GM23338 (cell line): ENCODE results near the gene ZHX3. TPM values are rescaled to one million over a fixed set of nuclear protein-coding genes. Genes with fewer than 3 reads are reported as not detected.

Source experiments
- ATAC-seq: fragments of 200-7000 bp; cut with Tn5 transposase; 3 replicates; pipeline ENCODE4 v1.9.1; 2020
- DNase-seq: peaks from one replicate; pipeline ENCODE4 v3.0.0-alpha.2; 2015; ENCODE audit warnings: low spot score
- H2AFZ ChIP-seq: fragments of 200-600 bp; sonication (generic); 2 replicates; pipeline ENCODE4 v1.8.0; 2016; ENCODE audit warnings: antibody characterized with exemption, mild to moderate bottlenecking, moderate library complexity
- H3F3A ChIP-seq: fragments of 200-600 bp; sonication (generic); replicated peaks from 2 replicates; pipeline ENCODE4 v1.8.0; 2017; ENCODE audit warnings: antibody characterized with exemption, mixed run types, low read depth
- H3K27ac ChIP-seq: fragments of 200-600 bp; sonication (generic); 2 replicates; pipeline ENCODE4 v1.6.1; 2016; ENCODE audit warnings: low read depth
- H3K27me3 ChIP-seq: fragments of 200-600 bp; sonication (generic); 2 replicates; pipeline ENCODE4 v1.8.0; 2016; ENCODE audit warnings: mild to moderate bottlenecking, mixed run types, moderate library complexity; ENCODE audit not compliant: insufficient read depth
- H3K36me3 ChIP-seq: fragments of 200-600 bp; sonication (generic); 2 replicates; pipeline ENCODE4 v1.8.0; 2016; ENCODE audit warnings: mild to moderate bottlenecking; ENCODE audit not compliant: insufficient read depth
- H3K4me1 ChIP-seq: fragments of 200-600 bp; sonication (generic); 2 replicates; pipeline ENCODE4 v1.8.0; 2016; ENCODE audit warnings: mild to moderate bottlenecking, moderate library complexity; ENCODE audit not compliant: insufficient read depth
- H3K4me2 ChIP-seq: fragments of 200-600 bp; sonication (generic); 2 replicates; pipeline ENCODE4 v1.7.1; 2017; ENCODE audit warnings: mixed run types
- H3K4me3 ChIP-seq: fragments of 200-600 bp; sonication (generic); 2 replicates; pipeline ENCODE4 v1.6.1; 2016; ENCODE audit warnings: mixed run types
- H3K79me2 ChIP-seq: fragments of 200-600 bp; sonication (generic); replicated peaks from 2 replicates; pipeline ENCODE4 v1.8.0; 2017; ENCODE audit warnings: mild to moderate bottlenecking; ENCODE audit not compliant: insufficient read depth
- H3K9me2 ChIP-seq: fragments of 200-600 bp; sonication (generic); 2 replicates; pipeline ENCODE4 v1.8.0; 2017; ENCODE audit not compliant: insufficient read depth
- H4K20me1 ChIP-seq: fragments of 200-600 bp; sonication (generic); replicated peaks from 2 replicates; pipeline ENCODE4 v1.8.0; 2017; ENCODE audit warnings: mild to moderate bottlenecking; ENCODE audit not compliant: insufficient read depth
- H3K27ac Mint-ChIP-seq: 2 replicates; pipeline ENCODE4 v1.8.0; 2020; ENCODE audit warnings: inconsistent platforms, mild to moderate bottlenecking, moderate library complexity, mixed read lengths
- H3K27me3 Mint-ChIP-seq: 3 replicates; pipeline ENCODE4 v1.8.0; 2022; ENCODE audit warnings: low read depth, mild to moderate bottlenecking, moderate library complexity, mixed read lengths, inconsistent platforms; ENCODE audit not compliant: insufficient read depth, poor library complexity
- H3K36me3 Mint-ChIP-seq: 3 replicates; pipeline ENCODE4 v1.8.0; 2021; ENCODE audit warnings: low read depth, mild to moderate bottlenecking, inconsistent platforms, moderate library complexity, mixed read lengths
- H3K4me1 Mint-ChIP-seq: 3 replicates; pipeline ENCODE4 v1.8.0; 2020; ENCODE audit warnings: mild to moderate bottlenecking, inconsistent platforms, mixed read lengths
- H3K4me3 Mint-ChIP-seq: 3 replicates; pipeline ENCODE4 v1.8.0; 2021; ENCODE audit warnings: moderate library complexity, mild to moderate bottlenecking, inconsistent platforms, mixed read lengths
- H3K9me3 Mint-ChIP-seq: 3 replicates; pipeline ENCODE4 v1.8.0; 2020; ENCODE audit warnings: moderate library complexity, mild to moderate bottlenecking, inconsistent platforms, mixed read lengths
- CREB1 ChIP-seq: fragments of 250-450 bp; sonication (Bioruptor Pico); IDR thresholded peaks from 2 replicates; pipeline ENCODE4 v1.5.0; 2020; ENCODE audit warnings: low read depth, mild to moderate bottlenecking, moderate library complexity
- CTCF ChIP-seq, 2 experiments: fragments of 200-600 bp in 1 of 2; sonication (generic) in 1 of 2; conservative IDR thresholded peaks; 2 replicates each; pipeline versions ENCODE4 v1.5.1 to v1.6.1; 2016 to 2017; ENCODE audit warnings: antibody characterized with exemption in 2 of 2, low read depth in 2 of 2, mild to moderate bottlenecking in 2 of 2, moderate library complexity in 1 of 2
- EZH2phosphoT487 ChIP-seq: fragments of 200-600 bp; sonication (generic); IDR thresholded peaks from one replicate; pipeline ENCODE4 v1.8.1; 2018; ENCODE audit warnings: antibody characterized with exemption; ENCODE audit not compliant: unreplicated experiment
- REST ChIP-seq: IDR thresholded peaks from one replicate; pipeline ENCODE4 v1.6.1; 2018; ENCODE audit warnings: antibody characterized with exemption; ENCODE audit not compliant: unreplicated experiment
- ZNF462 ChIP-seq: fragments of 250-450 bp; sonication (Bioruptor Pico); IDR thresholded peaks from 2 replicates; pipeline ENCODE4 v1.5.0; 2020; ENCODE audit warnings: mild to moderate bottlenecking, moderate library complexity
- polyA plus RNA-seq: library from polyadenylated mRNA; unstranded; fragments of >200 nt; fragmentation: Nextera tagmentation; extraction: Ambion mirVana; gene quantifications from 2 replicates; pipeline ENCODE4 v1.2.1, GENCODE V29; 2016
- total RNA-seq: library from RNA; depleted of rRNA; stranded (reverse); fragments of >200 nt; shearing (Covaris generic); gene quantifications from 2 replicates; pipeline ENCODE4 v1.2.3, GENCODE V29; 2014

ZHX3 gene
- total and polyA plus RNA-seq, 2 experiments from 2014 or later, result 1.7 to 2.8 TPM

- Mint-ChIP-seq H3K4me1 (no peaks in the 10 kb centered on the region), H3K4me3 (no peak overlapping the region), H3K36me3 (no peaks in the 10 kb centered on the region), H3K27ac (no peak overlapping the region), H3K27me3 (no peaks in the 10 kb centered on the region), H3K9me3 (no peaks in the 10 kb centered on the region; the same call in 1 of the 3 replicates)
- DNase-seq (no peak), ATAC-seq (no peak)
- no peak overlapping the region for H3K4me3 ChIP-seq
- no peak overlapping the region for H3K4me2 ChIP-seq
- H2AFZ ChIP-seq, result no peak overlapping the region
- H3K79me2 ChIP-seq, result no peaks in the 10 kb centered on the region
- no peak overlapping the region for H3K27ac ChIP-seq
- no peaks in the 10 kb centered on the region for H4K20me1 ChIP-seq
- no peaks in the 10 kb centered on the region for H3K27me3 ChIP-seq
- H3K4me1 ChIP-seq, result no peaks in the 10 kb centered on the region
- H3F3A ChIP-seq, result no peaks in the 10 kb centered on the region
- no peaks in the 10 kb centered on the region for H3K9me2 ChIP-seq
- no peak for TF ChIP-seq CREB1 (CRISPR knock-in tag)
- no peak for TF ChIP-seq EZH2phosphoT487
- TF ChIP-seq CTCF (conservative IDR thresholded peaks at IDR 0.05; ENCODE audit: low read depth in 2 of 2), result no peak
- no peak for TF ChIP-seq REST
- H3K36me3 ChIP-seq, result no peaks in the 10 kb centered on the region
These were observed 103.3 kb downstream of the ZHX3 start for GRCh38 chr20:41214202-41214601.

DNA sequence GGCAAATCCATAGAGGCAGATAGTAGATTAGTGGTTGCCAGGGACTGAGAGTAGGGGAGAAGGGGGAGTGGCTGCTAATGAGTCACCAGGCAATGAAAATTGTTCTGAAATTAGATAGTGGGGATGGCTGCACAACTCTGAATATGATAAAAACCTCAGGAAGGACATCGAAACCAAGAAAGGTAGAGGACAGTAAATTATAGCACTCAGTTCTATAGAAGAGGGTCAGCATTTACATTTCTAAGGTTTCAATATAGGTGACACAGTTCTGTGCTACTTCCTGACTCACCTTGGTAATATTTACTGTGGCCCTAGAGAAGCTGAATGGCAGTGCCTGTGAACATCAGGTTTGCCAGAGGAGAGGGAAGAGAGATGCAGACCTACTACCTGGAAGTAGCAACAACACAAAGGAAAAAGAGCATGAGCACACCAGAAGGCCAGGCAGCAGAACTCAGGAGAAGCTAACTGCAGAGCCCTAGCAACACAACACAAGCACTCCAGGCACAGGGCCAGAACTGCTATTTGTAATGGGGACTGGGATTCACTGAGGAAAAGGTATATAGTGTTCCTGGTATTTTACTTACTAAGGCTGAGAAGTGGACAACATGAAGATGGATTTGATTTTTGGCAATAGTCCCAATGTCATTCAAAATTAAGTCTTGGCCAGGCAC, 104.2 kb downstream of the ZHX3 start:
- no peak for ATAC-seq
- DNase-seq, result no peak
- Mint-ChIP-seq H3K9me3 (no peaks in the 10 kb centered on the region; the same call in 1 of the 3 replicates), H3K4me1 (no peaks in the 10 kb centered on the region), H3K27ac (no peak overlapping the region), H3K36me3 (no peaks in the 10 kb centered on the region), H3K27me3 (no peaks in the 10 kb centered on the region), H3K4me3 (no peak overlapping the region)
- Histone ChIP-seq H3K27me3 (no peaks in the 10 kb centered on the region), H2AFZ (no peak overlapping the region), H3K36me3 (no peaks in the 10 kb centered on the region), H3K4me1 (no peaks in the 10 kb centered on the region), H3K4me3 (no peak overlapping the region), H3K9me2 (no peaks in the 10 kb centered on the region), H4K20me1 (no peaks in the 10 kb centered on the region), H3K4me2 (no peak overlapping the region), H3K27ac (no peak overlapping the region), H3K79me2 (no peaks in the 10 kb centered on the region), H3F3A (no peaks in the 10 kb centered on the region)
- no peak for TF ChIP-seq CTCF (conservative IDR thresholded peaks at IDR 0.05; ENCODE audit: low read depth in 2 of 2)
- no peak for TF ChIP-seq ZNF462 (CRISPR knock-in tag)
